Medulla oblongata (tissue), 1 donor: ENCODE data around the gene DNM3.
A peak's percentile ranks its signal among the peaks of the same experiment; 100 is the strongest.

ENCODE experiments used
- DNase-seq: peaks from one replicate; pipeline ENCODE4 v3.0.0-alpha.2; 2015; ENCODE audit errors: extremely low spot score

DNM3 gene

GRCh38 chr1:171869097-171869496 is 27.8 kb downstream of the DNM3 start:
- DNase-seq = no peak

DNA sequence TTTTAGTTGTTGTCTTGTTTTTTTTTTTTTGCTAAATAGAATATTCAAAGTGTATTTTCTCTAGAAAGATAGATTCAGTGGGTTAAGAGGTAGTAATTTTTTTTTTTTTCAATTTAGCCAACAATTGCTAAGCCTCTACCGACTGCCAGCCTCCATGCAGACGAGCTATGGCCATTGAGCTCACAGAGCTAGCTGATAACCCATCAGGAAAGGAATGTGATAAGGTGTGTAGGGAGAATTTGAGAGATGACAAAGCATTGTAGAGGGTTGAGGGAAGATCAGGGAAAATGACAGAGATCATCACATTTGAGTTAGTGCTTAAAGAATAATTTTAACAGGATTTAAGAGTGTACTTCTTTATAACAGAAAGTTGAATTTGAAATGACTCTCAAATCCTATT is 30.6 kb downstream of the DNM3 start:
- no peak for DNase-seq

- no peak for DNase-seq
Measured at GRCh38 chr1:171872430-171872829, 31.1 kb downstream of the DNM3 start.

DNA sequence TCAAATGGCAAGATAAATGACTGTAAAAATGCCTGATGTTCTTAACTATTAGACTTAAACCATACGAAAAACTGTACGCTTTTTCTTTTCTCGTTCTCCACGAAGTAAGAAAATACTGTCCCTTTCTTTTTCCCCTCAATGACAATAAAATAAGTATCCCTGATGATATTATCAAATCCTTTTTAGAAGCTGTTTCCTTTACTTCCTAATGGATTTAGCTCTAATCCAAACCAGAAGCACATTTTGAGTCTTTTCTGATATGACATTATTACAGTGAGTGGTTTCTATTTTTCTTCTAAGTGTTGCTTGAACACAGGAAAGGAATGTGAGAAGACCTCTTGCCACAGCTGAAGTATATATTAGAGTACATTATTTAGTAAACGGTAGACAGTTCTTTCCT is 32.4 kb downstream of the DNM3 start:
- DNase-seq = no peak

DNA sequence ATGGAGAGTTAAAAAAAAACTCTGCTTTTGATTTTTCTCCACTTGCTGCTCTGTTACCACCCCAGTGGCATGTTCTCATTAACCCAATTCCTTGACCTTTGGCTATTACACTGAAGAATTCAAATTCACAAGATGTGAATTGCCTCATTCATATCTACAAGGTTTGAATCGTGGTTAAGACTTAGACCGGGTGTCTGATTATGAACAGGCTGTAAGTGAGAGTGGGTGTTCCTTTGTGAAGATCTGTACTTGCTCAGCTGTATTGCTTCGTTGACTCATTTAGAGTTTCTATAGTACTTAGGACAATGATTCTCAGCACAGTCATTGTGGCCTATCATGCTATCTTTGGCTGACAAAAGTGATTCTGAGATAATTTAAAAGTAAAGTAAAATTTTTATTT is 36.4 kb downstream of the DNM3 start:
- DNase-seq = no peak

DNA sequence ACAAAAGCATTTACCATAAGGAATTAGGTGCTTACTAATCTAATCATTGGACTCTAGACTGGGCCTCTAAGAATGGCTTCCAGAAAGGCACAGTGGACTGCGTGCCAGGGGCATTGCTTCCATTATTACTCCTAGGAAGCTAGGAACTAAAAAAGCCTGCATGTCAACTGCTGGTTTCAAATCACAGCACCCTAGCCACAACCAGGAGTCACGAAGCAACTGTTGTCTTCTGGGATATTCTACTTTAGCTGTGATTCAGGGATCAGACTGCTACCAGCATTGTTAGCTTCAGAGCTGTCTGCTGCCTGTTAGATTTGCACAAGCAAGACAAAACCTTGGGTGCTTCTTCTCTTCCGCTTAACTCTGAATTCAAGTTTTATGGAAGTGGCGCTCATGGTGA is 38.3 kb downstream of the DNM3 start:
- DNase-seq = no peak

- DNase-seq = no peak
Measured at GRCh38 chr1:171881442-171881841, 40.1 kb downstream of the DNM3 start.

DNA sequence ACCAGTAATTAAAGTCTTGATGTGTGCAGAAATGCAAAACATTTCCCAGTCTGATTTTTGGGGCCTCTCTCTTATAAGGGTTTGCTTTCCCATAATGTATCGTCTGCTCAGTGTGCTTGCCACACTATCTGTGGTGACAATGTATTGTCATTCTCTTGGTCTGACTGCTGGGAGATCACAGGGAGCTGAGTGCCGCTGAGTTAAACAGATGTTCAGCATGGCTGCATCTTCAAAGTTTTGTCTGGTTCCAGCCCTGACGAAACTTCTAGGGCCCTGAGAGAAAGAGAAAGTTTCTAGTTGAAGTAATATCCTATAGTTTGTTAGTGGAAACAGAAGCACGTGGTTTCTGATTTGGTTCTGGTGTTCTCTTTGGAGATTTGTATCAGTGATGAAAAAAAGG is 42.6 kb downstream of the DNM3 start:
- DNase-seq = no peak

DNA sequence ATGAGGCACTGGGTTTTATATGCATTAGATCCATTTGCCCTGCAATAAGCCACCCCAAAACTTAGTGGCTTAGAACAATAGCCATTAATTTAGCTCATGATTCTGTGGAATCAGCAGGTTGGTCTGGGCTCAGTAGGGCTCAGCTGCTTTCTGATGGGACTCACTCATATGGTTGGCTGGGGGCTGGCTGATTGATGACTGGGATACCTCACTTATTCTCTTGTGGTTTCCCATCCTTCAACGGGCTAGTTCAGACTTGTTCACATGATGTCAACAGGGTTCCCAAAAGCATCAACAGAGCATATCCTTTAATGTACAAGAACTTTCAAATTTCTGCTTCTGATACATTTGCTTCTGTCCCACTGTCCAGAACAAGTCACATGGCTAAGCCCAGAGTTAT is 43.2 kb downstream of the DNM3 start:
- no peak for DNase-seq

- no peak for DNase-seq
Measured at GRCh38 chr1:171890131-171890530, 48.8 kb downstream of the DNM3 start.

DNA sequence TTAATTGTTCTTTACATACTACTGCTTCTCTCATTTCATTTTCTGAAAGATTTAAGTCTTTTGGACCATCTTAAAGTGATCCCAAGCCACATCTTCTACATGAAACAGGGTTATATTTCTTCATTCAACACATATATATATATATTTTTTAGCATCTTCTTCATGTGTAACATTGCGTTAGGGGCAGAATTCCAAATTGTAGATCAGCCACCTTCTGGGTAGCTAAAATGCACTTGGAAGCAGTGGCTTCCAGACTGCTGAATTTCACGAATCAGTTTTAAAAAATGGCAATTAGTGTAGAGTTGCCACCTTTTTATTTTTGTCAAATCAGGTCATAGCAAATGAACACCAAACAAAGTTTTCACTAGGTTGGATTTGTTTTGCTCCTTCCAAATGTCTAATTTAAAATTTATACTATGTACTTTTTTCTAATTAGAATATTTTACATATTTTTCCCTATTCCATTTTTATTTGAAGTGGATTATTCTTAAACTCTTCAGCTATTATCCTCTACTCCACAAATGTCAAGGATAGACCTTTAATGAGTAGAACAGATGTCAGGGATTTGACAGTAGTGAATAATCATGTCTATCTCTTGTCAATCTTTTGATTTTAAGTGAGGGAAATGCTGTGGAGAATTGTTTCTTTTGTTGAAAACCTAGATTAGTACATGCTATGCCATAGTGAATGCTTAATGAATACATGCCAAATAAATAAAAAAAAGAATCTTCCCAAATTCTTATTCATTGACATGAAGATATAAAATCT is 55.8 kb downstream of the DNM3 start:
- no peak for DNase-seq

GRCh38 chr1:171898941-171899340 is 57.6 kb downstream of the DNM3 start:
- peak; percentile 97 for DNase-seq

DNA sequence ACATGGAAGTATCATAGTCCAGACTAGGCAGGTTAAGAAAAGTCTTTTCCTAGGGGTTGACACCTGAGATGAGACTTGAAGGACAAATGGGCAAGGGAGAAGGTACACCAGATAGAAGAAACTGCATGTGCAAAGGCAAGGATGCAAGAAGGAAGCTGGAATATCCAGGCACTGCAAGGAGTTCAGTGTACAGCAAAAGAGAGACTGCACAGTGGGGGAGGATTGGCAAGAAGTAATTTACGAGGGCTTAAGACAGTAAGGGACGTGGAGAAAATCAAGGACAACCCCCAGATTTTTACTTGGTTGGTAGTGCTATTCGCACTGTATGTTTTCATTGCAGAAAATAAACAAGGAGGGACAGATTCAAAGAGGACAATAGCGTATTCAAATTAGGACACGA is 58.5 kb downstream of the DNM3 start:
- DNase-seq = no peak

DNA sequence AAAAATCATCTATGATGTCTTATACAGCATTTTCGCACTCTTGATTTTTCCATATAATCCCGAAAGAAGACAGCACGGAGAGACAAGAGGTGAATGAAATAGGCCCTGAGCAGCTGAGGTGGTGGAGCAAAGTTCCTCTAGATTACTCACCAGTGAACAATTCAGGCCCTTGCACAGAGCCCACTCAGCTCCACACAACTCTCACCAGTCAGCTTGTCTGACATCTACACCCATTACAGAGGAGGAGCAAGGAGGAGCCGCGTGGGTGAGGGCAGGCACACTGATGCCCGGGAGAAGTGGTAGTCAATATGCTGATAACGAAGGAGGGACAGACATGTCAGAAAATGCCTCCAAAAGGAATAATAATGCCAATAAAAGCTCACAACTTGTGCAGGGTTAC is 59.9 kb downstream of the DNM3 start:
- no peak for DNase-seq

DNA sequence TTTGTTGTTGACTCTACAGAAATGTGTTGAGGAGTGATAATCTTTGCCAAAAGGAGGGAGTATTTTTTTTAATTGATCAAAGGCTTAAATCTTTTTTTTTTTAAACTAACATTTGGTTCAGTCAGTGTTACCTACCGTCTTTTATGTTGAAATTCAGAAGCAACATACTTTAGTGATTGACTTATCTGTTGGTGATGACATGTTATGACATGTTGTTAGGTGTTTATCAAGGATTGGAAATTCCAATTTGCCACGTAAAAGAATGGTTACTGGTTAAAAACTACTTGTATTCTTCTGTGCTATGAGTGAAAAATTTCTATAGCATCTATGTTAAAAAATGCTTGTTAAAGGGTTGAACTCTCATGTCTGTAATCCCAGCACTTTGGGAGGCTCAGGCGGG is 61.2 kb downstream of the DNM3 start:
- no peak for DNase-seq

GRCh38 chr1:171904778-171905450 is 63.6 kb downstream of the DNM3 start:
- DNase-seq = no peak

GRCh38 chr1:171909711-171910110 is 68.4 kb downstream of the DNM3 start:
- DNase-seq = no peak

DNA sequence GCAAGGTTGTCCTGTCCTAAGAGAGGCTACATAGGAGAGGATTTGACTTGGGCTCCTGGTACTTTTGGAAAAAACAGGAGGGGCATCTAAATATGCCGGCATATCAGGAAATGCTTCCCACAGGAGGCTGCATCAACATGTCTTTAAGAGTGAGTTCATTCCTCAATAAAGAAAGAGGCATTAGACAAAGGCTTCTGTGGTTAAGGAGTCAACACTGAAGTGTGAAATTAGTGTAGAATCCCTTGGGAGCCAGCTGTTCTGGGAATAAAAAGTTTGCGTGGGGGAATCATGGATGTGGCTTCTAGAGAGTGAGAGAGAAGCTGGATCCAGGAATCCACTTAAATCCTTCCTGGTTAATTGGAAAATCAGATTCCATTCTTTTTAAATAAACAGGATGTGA is 69.5 kb downstream of the DNM3 start:
- no peak for DNase-seq

GRCh38 chr1:171911506-171911905 is 70.2 kb downstream of the DNM3 start:
- DNase-seq = no peak

- peak; percentile 26 for DNase-seq
Measured at GRCh38 chr1:171912509-171913175, 71.3 kb downstream of the DNM3 start.

DNA sequence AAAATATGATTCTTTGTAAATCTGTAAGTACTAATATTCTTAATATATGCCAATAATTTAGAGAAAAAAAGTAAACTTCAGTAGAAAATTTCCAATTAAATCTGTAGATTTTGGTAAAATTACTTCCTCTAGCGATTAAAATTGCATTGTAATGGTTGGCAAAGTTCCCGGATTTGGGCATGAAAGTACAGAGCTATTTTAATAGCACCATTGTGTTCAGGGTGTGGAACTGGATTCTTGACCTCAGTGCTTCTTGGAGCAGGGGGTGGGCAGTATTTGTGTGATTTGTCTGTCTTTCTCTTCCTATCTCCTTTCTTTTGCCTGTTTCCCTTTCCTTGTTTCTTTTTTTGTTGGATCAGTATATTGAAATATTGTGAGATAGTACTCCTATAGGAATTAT is 72.1 kb downstream of the DNM3 start:
- peak; percentile 76 for DNase-seq

GRCh38 chr1:171916315-171916771 is 75.0 kb downstream of the DNM3 start:
- DNase-seq = no peak

- no peak for DNase-seq
Measured at GRCh38 chr1:171917331-171917730, 76.0 kb downstream of the DNM3 start.
